HG03521 (cell line): ENCODE data around the gene ZFR2.
"Not testable (repeated sequence)": the region's sequence is repeated elsewhere in the genome, so short reads cannot be mapped to it uniquely, and the experiment has no call there.

ENCODE experiments used
- ATAC-seq: cut with Tn5 transposase; IDR thresholded peaks from one replicate; pipeline ENCODE4 v1.9.1; 2021; ENCODE audit warnings: mild to moderate bottlenecking, moderate library complexity; ENCODE audit not compliant: unreplicated experiment

Gene ZFR2

GRCh38 chr19:3868770-3869456 lies at the start of gene ZFR2:
TSS of gene ZFR2 (minus strand) at chr19:3869038. CDS start at chr19:3869017, 21 bp downstream.
- no peak for ATAC-seq

- no peak for ATAC-seq
Observed at GRCh38 chr19:3916033-3916432, 47.2 kb upstream of the ZFR2 start.

- ATAC-seq, result no peak
Observed at GRCh38 chr19:3914199-3914598, 45.4 kb upstream of the ZFR2 start.

GRCh38 chr19:3910105-3910504 lies 41.3 kb upstream of the ZFR2 start:
- no peak for ATAC-seq

- ATAC-seq, result no peak
Observed at GRCh38 chr19:3908266-3909054, 39.6 kb upstream of the ZFR2 start.

- ATAC-seq, result no peak
Observed at GRCh38 chr19:3907626-3908265, 38.9 kb upstream of the ZFR2 start.

GRCh38 chr19:3904233-3904632 lies 35.4 kb upstream of the ZFR2 start:
- ATAC-seq, result no peak

- no peak for ATAC-seq
Observed at GRCh38 chr19:3902317-3902973, 33.6 kb upstream of the ZFR2 start.

- ATAC-seq, result no peak
Observed at GRCh38 chr19:3899531-3900294, 30.9 kb upstream of the ZFR2 start.

- no peak for ATAC-seq
Observed at GRCh38 chr19:3898426-3898825, 29.6 kb upstream of the ZFR2 start.

GRCh38 chr19:3897936-3898335 lies 29.1 kb upstream of the ZFR2 start:
- no peak for ATAC-seq

GRCh38 chr19:3895788-3896187 lies 26.9 kb upstream of the ZFR2 start:
- no peak for ATAC-seq

GRCh38 chr19:3894959-3895358 lies 26.1 kb upstream of the ZFR2 start:
- ATAC-seq, result not testable (repeated sequence)

GRCh38 chr19:3893509-3894179 lies 24.8 kb upstream of the ZFR2 start:
- no peak for ATAC-seq

GRCh38 chr19:3890591-3890990 lies 21.8 kb upstream of the ZFR2 start:
- ATAC-seq, result no peak

- no peak for ATAC-seq
Observed at GRCh38 chr19:3882041-3882384, 13.2 kb upstream of the ZFR2 start.

- no peak for ATAC-seq
Observed at GRCh38 chr19:3881272-3882040, 12.6 kb upstream of the ZFR2 start.

GRCh38 chr19:3880471-3881271 lies 11.8 kb upstream of the ZFR2 start, which contains the start of gene ATCAY:
TSS of gene ATCAY (plus strand) at chr19:3880685. CDS start at chr19:3885768, 5,083 bp downstream.
- ATAC-seq, result no peak
